HG03432 (cell line): Measurements from ENCODE around the gene ZNF440.
"Not testable (repeated sequence)": the region's sequence is repeated elsewhere in the genome, so short reads cannot be mapped to it uniquely, and the experiment has no call there.

Experiments used
- ATAC-seq: cut with Tn5 transposase; IDR thresholded peaks from one replicate; pipeline ENCODE4 v1.9.1; 2021; ENCODE audit warnings: mild to moderate bottlenecking, moderate library complexity; ENCODE audit not compliant: unreplicated experiment

The ZNF440 gene

DNA sequence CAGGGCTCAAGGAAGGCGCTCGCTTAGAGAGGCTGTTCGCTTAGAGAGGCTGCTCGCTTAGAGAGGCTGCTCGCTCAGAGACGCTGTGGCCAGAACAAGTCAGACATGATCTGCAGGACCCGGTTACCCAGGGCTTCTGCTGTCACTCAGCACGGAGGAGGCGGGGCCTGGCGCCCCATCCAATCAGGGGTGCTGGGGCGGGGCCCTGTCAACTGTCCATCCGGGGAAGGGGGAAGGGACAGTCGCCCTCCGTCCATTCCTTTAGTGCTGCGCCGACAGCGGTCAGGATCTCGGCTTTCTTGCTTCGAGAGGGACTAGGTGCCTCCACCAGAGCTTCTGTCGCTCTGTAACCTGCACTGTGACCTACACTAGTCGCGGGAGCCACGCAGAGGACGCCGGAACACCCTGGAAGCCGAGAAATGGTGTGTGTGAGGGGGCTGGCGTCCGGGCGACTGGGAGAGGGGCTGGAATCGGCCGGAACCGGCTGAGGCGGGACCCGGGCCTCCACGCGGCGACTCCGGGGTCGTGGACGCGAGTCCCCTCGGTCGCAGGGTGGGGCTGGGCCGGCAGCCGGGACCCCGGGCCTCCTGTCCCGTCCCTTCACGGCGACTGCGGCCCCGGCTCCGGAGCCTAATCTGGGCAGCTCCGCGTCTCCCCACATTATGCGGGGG lies at the start of gene ZNF440:
ZNF440 (plus strand) TSS at position 245 of the 671 bp plus-strand sequence; CDS start at position 420, 175 bp downstream.
- peak; percentile 99 for ATAC-seq

DNA sequence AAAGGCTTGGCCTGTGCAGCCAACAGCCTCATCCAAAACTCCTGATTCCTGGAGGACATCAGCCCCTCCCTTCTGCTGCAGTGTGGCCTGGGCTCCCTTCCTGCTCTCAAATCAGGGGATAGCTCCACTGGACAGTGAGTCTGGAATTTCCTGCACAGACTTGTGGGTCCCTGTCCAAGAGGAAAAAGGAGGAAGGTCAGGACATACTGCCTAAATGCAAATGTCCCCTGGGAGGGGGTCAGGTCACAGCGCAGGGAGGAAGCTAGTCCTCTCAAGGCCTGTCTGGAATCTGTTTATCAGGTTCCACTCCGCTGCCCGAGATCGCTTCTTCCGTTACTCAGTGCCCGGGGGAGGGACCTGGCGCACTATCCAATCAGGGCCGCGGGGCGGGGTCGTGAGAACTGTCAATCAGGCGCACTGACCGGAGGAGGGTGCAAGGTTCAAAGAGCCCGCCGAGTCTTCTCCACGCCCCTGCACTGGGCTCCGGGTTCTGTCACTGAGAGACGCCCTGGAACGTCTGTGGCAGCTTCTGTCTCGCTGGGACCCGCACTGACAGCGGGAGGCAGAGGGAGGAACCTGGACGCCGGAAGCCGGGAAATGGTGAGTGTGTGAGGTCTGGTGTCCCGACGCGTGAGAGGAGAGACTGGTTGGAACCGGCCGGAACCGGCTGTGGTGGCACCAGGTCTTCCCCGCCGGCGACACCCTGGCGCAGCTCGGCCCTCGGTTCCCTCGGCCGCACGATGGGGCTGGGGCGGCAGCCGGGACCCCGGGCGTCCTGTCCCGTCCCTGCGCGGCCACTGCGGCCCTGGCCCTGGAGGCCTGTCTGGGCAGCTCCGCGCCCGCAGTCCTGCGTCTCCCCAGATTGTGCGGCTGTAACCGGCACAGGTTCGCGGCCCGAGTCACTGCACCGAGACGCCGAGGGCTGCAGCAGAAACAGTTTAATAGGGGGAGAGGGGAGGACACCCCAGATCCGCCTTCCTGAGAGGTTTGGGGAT lies 47.2 kb upstream of the ZNF440 start, which contains the start of gene ZNF441:
ZNF441 (plus strand) TSS at position 404 of the 995 bp plus-strand sequence; CDS start at position 598, 194 bp downstream.
- ATAC-seq = peak; percentile 91

DNA sequence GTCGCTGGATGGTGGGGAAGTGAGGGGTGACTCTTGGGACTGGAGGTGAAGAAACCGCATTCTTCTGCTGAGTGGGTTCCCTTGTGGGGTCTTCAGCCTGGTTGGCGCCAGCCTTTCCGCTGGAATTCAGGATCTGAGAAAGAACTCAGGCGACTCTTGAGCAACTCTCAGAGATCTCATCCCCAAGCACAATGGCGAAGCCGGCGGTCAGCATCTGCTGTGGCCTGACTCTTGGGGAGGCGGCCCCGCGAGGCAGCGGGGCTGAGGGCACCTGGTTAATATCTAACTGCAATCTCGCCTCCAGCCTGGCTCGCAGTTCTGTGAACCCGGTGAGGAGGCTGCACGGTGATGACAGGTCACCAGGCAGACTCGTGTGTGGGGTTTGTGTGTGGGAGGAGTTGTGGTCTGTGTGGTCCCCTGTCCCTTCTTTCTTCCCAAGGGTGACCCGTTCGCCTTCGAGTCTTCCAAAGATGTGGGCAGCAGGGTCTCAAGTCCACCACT lies 46.4 kb upstream of the ZNF440 start:
- peak; percentile 30 for ATAC-seq

DNA sequence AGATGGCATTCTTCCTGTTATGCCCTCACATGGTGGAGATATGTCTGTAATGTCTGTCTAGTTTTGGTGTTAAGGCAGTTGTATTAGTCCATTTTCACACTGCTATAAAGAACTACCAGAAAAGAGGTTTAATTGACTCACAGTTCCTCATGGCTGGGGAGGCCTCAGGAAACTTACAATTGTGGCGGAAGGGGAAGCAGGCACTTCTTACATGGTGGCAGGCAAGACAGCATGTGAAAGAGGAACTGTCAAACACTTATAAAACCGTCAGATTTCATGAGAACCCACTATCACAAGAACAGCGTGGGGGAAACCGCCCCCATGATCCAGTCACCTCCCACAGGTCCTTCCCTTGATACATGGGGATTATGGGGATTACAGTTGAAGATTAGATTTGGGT lies 44.1 kb upstream of the ZNF440 start:
- ATAC-seq = no peak

DNA sequence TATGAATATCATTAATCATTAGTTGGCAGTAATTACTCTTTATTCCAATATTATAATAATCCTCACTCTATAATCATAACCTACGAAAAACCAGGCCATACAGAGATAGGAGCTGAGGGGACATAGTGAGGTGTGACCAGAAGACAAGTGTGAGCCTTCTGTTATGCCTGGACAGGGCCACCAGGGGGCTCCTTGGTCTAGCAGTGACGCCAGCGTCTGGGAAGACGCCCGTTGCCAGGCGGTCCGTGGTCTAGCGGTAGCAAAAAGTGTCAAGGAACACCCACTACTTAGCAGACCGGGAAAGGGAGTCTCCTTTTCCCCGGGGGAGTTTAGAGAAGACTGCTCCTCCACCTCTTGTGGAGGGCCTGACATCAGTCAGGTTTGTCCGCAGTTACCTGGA lies 42.6 kb upstream of the ZNF440 start:
- not testable (repeated sequence) for ATAC-seq

DNA sequence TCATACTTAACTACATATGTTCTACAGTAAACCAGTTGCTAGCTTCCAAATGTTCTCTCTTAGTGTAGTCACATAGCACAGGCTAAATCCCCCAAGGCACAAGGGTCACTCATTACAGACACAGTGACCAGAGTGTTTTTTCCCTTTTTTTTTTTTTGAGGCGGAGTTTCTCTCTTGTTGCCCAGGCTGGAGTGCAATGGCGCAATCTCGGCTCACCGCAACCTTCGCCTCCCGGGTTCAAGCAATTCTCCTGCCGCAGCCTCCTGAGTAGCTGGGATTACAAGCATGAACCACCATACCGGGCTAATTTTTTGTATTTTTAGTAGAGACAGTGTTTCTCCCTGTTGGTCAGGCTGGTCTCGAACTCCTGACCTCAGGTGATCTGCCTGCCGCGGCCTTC lies 37.4 kb upstream of the ZNF440 start:
- ATAC-seq = not testable (repeated sequence)

DNA sequence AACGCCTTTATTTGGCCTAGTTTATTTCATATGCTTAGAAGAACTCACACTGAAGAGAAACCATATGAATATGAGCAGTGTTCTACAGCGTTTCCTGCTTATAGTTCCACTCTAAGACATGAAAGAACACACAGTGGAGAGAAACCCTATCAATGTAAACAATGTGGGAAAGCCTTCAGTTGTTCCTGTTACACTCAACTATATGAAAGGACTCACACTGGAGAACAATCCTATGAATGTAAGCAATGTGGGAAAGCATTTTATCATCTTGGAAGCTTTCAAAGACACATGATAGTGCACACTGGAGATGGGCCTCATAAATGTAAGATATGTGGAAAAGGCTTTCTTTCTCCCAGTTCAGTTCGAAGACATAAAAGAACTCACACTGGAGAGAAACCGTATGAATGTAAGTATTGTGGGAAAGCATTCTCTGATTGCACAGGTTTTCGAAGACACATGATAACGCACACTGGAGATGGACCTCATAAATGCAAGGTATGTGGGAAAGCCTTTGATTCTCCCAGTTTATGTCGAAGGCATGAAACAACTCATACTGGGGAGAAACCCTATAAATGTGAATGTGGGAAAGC lies 33.5 kb upstream of the ZNF440 start:
- ATAC-seq = no peak

DNA sequence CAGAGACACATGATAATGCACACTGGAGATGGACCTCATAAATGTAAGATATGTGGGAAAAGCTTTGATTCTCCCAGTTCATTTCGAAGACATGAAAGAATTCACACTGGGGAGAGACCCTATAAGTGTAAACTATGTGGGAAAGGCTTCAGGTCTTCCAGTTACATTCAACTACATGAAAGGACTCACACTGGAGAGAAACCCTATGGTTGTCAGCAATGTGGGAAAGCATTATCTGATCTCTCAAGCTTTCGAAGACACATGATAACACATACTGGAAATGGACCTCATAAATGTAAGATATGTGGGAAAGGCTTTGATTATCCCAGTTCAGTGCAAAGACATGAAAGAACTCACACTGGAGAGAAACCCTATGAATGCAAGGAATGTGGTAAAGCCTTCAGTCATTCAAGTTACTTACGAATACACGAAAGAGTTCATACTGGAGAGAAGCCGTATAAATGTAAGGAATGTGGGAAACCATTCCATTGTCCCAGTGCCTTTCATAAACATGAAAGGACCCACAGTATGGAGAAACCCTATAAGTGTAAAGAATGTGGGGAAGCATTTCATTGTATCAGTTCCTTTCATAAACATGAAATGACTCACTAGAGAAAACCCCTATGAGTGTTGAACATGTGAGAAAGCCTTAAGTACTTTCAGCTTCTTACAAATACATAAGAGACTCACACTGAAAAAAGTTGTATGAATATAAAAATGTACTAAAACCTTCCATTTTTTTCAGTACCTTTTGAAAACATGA lies 32.6 kb upstream of the ZNF440 start:
- ATAC-seq = no peak

DNA sequence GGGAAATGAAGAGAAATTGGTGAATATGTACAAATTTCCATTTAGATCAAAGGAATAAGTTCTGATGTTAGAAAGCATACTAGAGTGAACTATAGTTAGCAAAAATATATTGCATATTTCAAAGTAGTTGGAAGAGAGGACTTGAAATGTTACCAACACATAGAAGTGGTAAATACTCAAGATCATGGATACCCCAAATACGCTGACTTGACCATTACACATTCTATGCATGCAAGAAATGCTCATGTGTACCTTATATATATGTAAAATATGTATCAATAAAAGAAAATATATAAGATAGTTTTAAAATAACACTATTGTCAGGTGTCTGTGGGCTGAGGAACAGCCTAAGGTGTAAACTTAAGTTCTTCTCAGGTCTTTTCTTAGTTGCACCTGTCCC lies 30.3 kb upstream of the ZNF440 start:
- no peak for ATAC-seq

DNA sequence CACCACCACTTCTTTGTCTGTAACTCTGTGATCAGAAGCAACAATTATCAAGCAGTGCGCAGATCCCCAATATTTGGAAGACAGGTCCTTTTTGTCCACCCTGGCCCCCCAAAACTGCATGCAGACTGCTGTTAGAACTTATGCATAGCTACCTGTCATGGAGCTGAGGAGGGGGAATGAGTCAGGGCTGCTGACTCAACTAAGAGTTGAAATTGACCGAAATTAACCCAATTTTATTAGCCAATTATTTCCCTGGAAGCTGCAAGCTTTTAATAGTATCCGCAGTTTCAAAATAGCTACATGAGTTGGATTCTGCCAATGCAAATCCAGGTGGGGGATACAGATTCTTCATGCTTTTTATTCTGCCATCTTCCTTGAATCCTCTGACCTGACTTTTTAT lies 29.7 kb upstream of the ZNF440 start:
- ATAC-seq = no peak

DNA sequence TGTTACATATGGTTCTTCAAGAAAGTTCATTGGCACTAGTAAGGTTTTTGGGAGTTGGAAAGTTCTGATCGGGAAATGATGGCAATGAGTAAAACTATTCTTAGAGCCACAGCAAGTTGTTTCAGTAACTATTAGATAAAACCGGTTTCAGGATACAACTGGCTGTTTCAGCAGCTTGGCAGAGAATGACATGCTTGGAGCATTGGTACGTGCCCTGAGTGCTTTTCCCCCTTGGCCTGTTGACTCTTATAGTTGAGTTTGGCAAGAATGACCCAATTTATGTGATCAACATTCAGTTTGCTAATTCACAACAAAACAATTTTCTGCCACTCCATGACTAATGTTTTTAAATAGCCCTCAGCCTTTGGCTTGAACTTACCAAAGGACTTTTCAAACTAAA lies 26.5 kb upstream of the ZNF440 start:
- ATAC-seq = no peak

DNA sequence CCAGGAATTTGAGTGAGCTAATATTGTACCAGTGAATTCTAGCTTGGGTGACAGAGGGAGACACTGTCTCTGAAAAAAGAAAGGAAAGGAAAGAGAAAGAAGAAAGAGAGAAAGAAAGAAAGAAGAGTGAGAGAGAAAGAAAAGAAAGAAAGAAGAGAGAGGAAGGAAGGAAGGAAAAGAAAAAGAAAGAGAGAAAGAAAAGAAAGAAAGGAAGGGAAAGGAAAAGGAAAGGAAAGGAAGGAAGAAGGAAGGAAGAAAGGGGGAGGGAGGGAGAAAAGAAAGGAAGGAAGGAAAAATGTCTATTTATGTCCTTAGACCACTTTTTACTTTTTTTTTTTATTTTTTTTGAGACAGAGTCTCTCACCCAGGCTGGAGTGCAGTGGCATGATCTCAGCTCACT lies 21.1 kb upstream of the ZNF440 start:
- no peak for ATAC-seq

DNA sequence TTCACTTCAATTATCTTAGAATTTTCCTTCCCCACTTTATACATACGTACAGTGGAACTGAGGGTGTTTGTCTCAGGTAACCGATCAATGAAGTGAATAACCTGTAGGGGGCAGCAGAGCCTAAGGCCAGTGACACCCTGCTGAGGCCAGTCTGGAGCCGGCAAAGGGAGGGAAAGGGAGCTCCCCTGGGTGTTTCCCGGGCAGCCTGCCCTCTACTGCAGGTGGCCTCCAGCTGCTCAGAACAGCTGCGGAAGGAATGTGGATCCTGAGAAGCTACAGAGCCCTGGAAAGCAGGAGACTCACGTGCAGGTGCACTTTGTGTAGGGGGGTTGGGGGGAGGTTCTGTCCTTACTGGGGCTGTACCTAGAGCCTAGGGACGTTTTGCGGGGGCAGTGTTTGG lies 16.6 kb upstream of the ZNF440 start:
- ATAC-seq = peak; percentile 56

DNA sequence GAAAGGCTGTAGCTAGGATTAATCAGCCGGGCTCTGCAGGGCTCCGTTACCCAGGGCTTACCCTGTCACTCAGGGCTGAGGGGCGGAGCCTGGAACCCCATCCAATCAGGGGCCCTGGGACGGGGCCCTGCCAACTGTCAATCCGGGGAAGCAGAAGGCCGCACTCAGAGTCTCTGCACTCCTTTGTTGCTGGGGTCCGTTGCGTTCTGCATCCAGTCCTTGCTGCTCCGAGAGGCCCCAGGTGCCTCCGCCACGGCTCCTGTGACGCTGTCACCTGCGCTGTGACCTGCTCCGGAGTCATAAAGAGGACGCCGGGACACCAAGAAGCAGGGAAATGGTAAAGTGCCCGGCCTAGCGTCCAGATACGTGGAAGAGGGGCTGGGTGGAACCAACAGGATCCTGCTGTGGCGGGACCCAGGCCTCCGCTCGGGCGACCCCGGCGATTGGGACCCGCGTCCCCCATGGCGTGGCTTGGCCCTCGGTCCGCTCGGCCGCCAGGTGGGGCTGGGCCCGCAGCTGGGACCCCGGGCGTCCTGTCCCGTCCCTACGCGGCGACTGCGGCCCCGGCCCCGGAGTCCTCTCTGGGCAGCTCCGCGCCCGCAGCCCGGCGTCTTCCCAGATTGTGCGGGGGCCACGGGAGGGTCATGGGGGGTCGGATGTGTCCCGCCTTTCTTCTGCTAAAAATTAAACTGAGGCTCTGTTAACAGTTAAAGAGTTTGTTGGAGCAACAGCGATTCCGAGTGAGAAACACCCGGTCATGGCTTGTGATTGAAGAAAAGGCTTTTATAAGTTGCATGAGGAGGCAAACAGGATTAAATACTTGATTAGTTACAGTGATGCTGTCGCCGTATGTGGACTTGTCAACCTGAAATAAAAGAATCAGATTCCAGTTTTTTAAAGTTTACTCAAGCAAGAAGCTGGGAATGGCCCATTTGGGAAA lies 15.4 kb upstream of the ZNF440 start, which contains the start of gene ZNF491:
ZNF491 (plus strand) TSS at position 133 of the 940 bp plus-strand sequence. CDS start 7,431 bp downstream, outside the sequence.
- peak; percentile 90 for ATAC-seq

DNA sequence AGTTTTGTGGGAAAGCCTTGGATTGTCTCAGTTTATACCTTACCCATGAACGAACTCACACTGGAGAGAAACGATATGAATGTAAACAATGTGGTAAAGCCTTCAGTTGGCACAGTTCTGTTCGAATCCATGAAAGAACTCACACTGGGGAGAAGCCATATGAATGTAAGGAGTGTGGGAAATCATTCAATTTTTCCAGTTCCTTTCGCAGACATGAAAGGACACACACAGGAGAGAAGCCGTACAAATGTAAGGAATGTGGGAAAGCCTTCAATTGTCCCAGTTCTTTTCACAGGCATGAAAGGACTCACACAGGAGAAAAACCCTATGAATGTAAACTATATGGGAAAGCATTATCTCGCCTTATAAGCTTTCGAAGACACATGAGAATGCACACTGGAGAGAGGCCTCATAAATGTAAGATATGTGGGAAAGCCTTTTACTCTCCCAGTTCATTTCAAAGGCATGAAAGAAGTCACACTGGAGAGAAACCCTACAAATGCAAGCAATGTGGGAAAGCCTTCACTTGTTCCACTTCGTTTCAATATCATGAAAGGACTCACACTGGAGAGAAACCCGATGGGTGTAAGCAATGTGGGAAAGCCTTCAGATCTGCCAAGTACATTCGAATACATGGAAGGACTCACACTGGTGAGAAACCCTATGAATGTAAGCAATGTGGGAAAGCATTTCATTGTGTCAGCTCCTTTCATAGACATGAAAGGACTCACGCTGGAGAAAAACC lies 7.5 kb upstream of the ZNF440 start:
- ATAC-seq = no peak

DNA sequence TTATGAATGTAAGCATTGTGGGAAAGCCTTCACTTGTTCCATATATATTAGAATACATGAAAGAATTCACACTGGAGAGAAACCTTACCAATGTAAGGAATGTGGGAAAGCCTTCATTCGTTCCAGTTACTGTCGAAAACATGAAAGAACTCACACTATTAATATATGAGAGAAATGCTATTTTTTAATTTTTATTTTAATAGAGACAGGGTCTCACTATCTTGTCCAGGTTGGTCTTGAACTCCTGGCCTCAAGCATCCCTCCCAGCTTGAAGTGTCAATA lies 7.0 kb upstream of the ZNF440 start:
- no peak for ATAC-seq

DNA sequence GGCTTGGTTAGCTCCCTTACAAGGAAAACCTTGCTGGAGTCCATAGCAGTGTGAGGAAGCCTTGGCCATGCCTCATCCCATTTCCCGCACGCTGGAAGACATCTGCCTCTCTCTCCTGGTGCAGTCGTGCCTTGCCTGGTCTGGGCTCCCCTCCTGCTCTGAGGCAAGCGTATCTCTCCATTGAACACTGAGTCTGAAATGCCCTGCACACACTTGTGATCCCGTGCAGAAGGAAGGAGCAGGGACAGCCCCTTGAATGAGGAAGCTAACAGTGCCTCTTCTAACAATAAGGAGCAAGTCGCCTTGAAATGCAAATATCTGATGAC lies 407 bp upstream of the ZNF440 start:
- peak; percentile 31 for ATAC-seq

DNA sequence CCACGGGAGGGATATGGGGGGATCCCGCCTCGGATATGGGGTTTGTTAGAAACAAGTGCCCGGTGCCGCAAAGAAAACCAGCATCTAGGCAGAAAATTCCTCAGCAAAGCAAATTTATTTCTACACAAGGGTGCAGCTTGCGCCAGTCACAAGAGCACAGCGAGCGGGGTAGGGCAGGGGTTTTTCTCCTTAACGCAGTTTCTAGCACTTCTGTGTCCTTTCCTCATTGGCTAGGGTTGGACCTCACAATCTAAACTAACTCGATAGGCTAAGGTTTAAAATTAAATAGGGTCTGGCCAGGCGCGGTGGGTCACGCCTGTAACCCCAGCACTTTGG lies 595 bp downstream of the ZNF440 start:
- peak; percentile 4 for ATAC-seq

DNA sequence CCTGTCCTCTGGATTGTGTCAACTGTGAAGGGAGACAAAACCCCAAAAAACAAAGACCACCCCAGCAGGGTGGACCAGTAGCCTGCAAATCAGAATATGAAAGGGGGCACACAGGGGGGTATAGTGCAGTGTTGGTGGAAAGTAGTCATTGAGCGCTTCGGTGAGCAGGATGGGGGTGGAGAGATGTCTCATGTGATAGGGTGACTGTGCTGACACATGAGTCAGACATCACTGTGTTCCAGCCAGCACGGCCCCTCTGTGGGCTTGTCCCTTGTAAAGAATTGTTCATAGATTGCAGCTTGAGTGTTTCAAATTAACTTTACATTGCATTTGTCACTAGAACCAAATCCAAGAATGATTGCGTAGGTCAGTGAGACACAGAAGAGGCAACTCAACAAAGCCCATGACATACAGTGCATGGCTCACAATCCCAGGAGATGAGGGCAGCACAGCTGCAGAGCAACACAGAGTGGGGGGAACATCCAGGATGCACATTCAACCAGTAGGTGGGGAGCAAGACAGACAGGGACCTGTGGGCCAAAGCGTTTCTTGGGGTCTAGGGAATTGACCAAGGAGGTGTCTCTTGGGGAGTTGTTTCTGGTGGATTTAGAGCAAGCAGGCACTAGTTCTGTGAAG lies 7.5 kb downstream of the ZNF440 start:
- ATAC-seq = no peak
